MM.1S (cell line): ENCODE measurements around the gene EPB41L3.

Experiments used
- CTCF ChIP-seq: fragments of 300-600 bp; sonication (generic); IDR thresholded peaks from 2 replicates; pipeline ENCODE4 v1.5.1; 2016; ENCODE audit warnings: antibody characterized with exemption, low read length, mixed read lengths
- EZH2 ChIP-seq: fragments of 300-600 bp; sonication (generic); optimal IDR thresholded peaks from 2 replicates; pipeline ENCODE3; 2017; ENCODE audit warnings: low read depth, mild to moderate bottlenecking, antibody characterized with exemption, low read length, mixed read lengths
- EZH2phosphoT487 ChIP-seq: fragments of 300-600 bp; sonication (generic); IDR thresholded peaks from 2 replicates; pipeline ENCODE4 v1.6.1; 2018; ENCODE audit warnings: antibody characterized with exemption, low read length

GRCh38 chr18:5582849-5583681, 39.3 kb upstream of the EPB41L3 start:
- TF ChIP-seq CTCF = no peak
- TF ChIP-seq EZH2 = no peak
- no peak for TF ChIP-seq EZH2phosphoT487
